CD4-positive, CD25-positive, alpha-beta regulatory T cell (primary cell): ENCODE results near the gene GPRIN1. TPM values are rescaled to one million over a fixed set of nuclear protein-coding genes. Genes with fewer than 3 reads are reported as not detected.

Experiments
- ATAC-seq, 2 donors: fragments of 150-1000 bp; cut with Tn5 transposase; one replicate each; pipeline ENCODE4 v1.10.0; 2021; ENCODE audit warnings: low read depth in 2 of 2, moderate number of reproducible peaks in 2 of 2, moderate library complexity in 1 of 2
- DNase-seq, 3 donors: peaks; one replicate each; pipeline versions ENCODE4 v3.0.0 to v3.0.0-alpha.2; 2012 to 2022; ENCODE audit warnings: mixed read lengths in 1 of 3
- H3K27ac ChIP-seq: one replicate; pipeline ENCODE4 v1.7.0; 2013; ENCODE audit warnings: mild to moderate bottlenecking, low read length; ENCODE audit not compliant: insufficient read depth, poor library complexity, severe bottlenecking
- H3K27me3 ChIP-seq: one replicate; pipeline ENCODE4 v1.7.0; 2013; ENCODE audit warnings: low read length; ENCODE audit not compliant: control insufficient read depth, insufficient read depth
- H3K36me3 ChIP-seq: one replicate; pipeline ENCODE4 v1.7.0; 2013; ENCODE audit warnings: mild to moderate bottlenecking, low read length, moderate library complexity; ENCODE audit not compliant: control insufficient read depth, insufficient read depth
- H3K4me1 ChIP-seq: 2 replicates; pipeline ENCODE4 v1.7.0; 2013; ENCODE audit warnings: mild to moderate bottlenecking, low read length; ENCODE audit not compliant: insufficient read depth, control insufficient read depth, poor library complexity, severe bottlenecking
- H3K4me3 ChIP-seq: one replicate; pipeline ENCODE4 v1.7.0; 2013; ENCODE audit warnings: low read depth, mild to moderate bottlenecking, low read length, moderate library complexity
- H3K9me3 ChIP-seq, 2 experiments: 1 replicate in 1 of 2; 2 replicates in 1 of 2; pipeline ENCODE4 v1.7.0; 2013; ENCODE audit warnings: low read length in 2 of 2, mild to moderate bottlenecking in 1 of 2, moderate library complexity in 1 of 2; ENCODE audit not compliant: control insufficient read depth in 2 of 2
- H3K27ac Mint-ChIP-seq, 3 donors: one replicate each; pipeline ENCODE4 v1.8.0; 2020 to 2022; ENCODE audit warnings: mild to moderate bottlenecking in 3 of 3, mixed read lengths in 3 of 3, moderate library complexity in 2 of 3
- H3K27me3 Mint-ChIP-seq: one replicate; pipeline ENCODE4 v1.8.0; 2022; ENCODE audit warnings: mild to moderate bottlenecking, mixed read lengths
- H3K36me3 Mint-ChIP-seq: one replicate; pipeline ENCODE4 v1.8.0; 2020; ENCODE audit warnings: mixed read lengths
- H3K4me1 Mint-ChIP-seq, 4 donors: one replicate each; pipeline ENCODE4 v1.8.0; 2020 to 2022; ENCODE audit warnings: mixed read lengths in 4 of 4, mild to moderate bottlenecking in 1 of 4
- H3K4me3 Mint-ChIP-seq, 4 donors: one replicate each; pipeline ENCODE4 v1.8.0; 2020 to 2022; ENCODE audit warnings: mild to moderate bottlenecking in 4 of 4, mixed read lengths in 4 of 4, moderate library complexity in 3 of 4
- H3K9me3 Mint-ChIP-seq, 7 donors: one replicate each; pipeline ENCODE4 v1.8.0; 2020 to 2022; ENCODE audit warnings: mixed read lengths in 7 of 7, mild to moderate bottlenecking in 3 of 7, moderate library complexity in 2 of 7
- polyA plus RNA-seq, 4 donors: library from polyadenylated mRNA; unstranded; fragments of 300-500 nt; fragmentation: Illumina TruSeq; gene quantifications; one replicate each; pipeline ENCODE4 v1.2.3, GENCODE V29; 2021
- total RNA-seq: library from RNA; stranded (reverse); gene quantifications from one replicate; pipeline ENCODE4 v1.2.3, GENCODE V29; 2022

Gene GPRIN1
- total and polyA plus RNA-seq, 5 donors from 2014 or later = 0.24 to 1.9 (median 0.71) TPM

GRCh38 chr5:176633598-176633997, 23.6 kb upstream of the GPRIN1 start:
- H3K9me3 Mint-ChIP-seq = peaks cover 0 to 6% (median 0%) of the 10 kb centered on the region in 7 donors
- DNase-seq = no peak
- H3K4me1 Mint-ChIP-seq = peaks cover 0 to 14% (median 3%) of the 10 kb centered on the region in 4 donors
- Histone ChIP-seq H3K9me3 (peaks cover 0 to 1% of the 10 kb centered on the region in 2 experiments), H3K36me3 (no peaks in the 10 kb centered on the region), H3K27me3 (peaks cover 36% of the 10 kb centered on the region), H3K4me1 (peaks cover 17% of the 10 kb centered on the region), H3K27ac (no peak overlapping the region), H3K4me3 (no peak overlapping the region)
- no peak overlapping the region for H3K4me3 Mint-ChIP-seq
- H3K27me3 Mint-ChIP-seq = peaks cover 52% of the 10 kb centered on the region
- no peaks in the 10 kb centered on the region for H3K36me3 Mint-ChIP-seq
- ATAC-seq = no peak
- no peak overlapping the region for H3K27ac Mint-ChIP-seq

GRCh38 chr5:176632745-176633144, 22.8 kb upstream of the GPRIN1 start:
- Histone ChIP-seq H3K36me3 (no peaks in the 10 kb centered on the region), H3K9me3 (peaks cover 0 to 1% of the 10 kb centered on the region in 2 experiments), H3K27ac (no peak overlapping the region), H3K4me1 (peaks cover 17% of the 10 kb centered on the region), H3K4me3 (no peak overlapping the region), H3K27me3 (peaks cover 39% of the 10 kb centered on the region)
- H3K9me3 Mint-ChIP-seq = peaks cover 0 to 6% (median 0%) of the 10 kb centered on the region in 7 donors
- peaks cover 60% of the 10 kb centered on the region for H3K27me3 Mint-ChIP-seq
- H3K4me3 Mint-ChIP-seq = no peak overlapping the region
- DNase-seq (no peak), ATAC-seq (no peak)
- no peaks in the 10 kb centered on the region for H3K36me3 Mint-ChIP-seq
- H3K27ac Mint-ChIP-seq = no peak overlapping the region
- peaks cover 0 to 18% (median 3%) of the 10 kb centered on the region in 4 donors for H3K4me1 Mint-ChIP-seq

GRCh38 chr5:176631383-176632200, 21.6 kb upstream of the GPRIN1 start:
- ATAC-seq (no peak), DNase-seq (no peak)
- Histone ChIP-seq H3K27ac (no peak overlapping the region), H3K4me1 (peaks cover 17% of the 10 kb centered on the region), H3K9me3 (peaks cover 0 to 1% of the 10 kb centered on the region in 2 experiments), H3K27me3 (peaks cover 40% of the 10 kb centered on the region), H3K4me3 (no peak overlapping the region), H3K36me3 (no peaks in the 10 kb centered on the region)
- H3K9me3 Mint-ChIP-seq = peaks cover 0 to 6% (median 0%) of the 10 kb centered on the region in 7 donors
- H3K4me1 Mint-ChIP-seq = peaks cover 0 to 18% (median 3%) of the 10 kb centered on the region in 4 donors
- peaks cover 70% of the 10 kb centered on the region for H3K27me3 Mint-ChIP-seq
- H3K27ac Mint-ChIP-seq = peak overlapping the region in 1 of 3 donors; percentile 32
- H3K36me3 Mint-ChIP-seq = no peaks in the 10 kb centered on the region
- H3K4me3 Mint-ChIP-seq = no peak overlapping the region

GRCh38 chr5:176630681-176631222, 20.8 kb upstream of the GPRIN1 start:
- Histone ChIP-seq H3K9me3 (peaks cover 0 to 1% of the 10 kb centered on the region in 2 experiments), H3K36me3 (no peaks in the 10 kb centered on the region), H3K4me3 (no peak overlapping the region), H3K27me3 (peaks cover 40% of the 10 kb centered on the region), H3K4me1 (peaks cover 17% of the 10 kb centered on the region), H3K27ac (no peak overlapping the region)
- no peaks in the 10 kb centered on the region for H3K36me3 Mint-ChIP-seq
- peaks cover 0 to 18% (median 3%) of the 10 kb centered on the region in 4 donors for H3K4me1 Mint-ChIP-seq
- H3K9me3 Mint-ChIP-seq = peaks cover 0 to 4% (median 0%) of the 10 kb centered on the region in 7 donors
- H3K27me3 Mint-ChIP-seq = peaks cover 76% of the 10 kb centered on the region
- no peak for ATAC-seq
- H3K27ac Mint-ChIP-seq = no peak overlapping the region
- DNase-seq = no peak
- peak overlapping the region in 3 of 4 donors; percentile 68 to 85 (median 69) for H3K4me3 Mint-ChIP-seq

- Histone ChIP-seq H3K4me1 (peaks cover 17% of the 10 kb centered on the region), H3K27me3 (peaks cover 36% of the 10 kb centered on the region), H3K27ac (no peak within 1 kb of the TSS), H3K36me3 (no peaks in the 10 kb centered on the region), H3K9me3 (no peaks in the 10 kb centered on the region), H3K4me3 (no peak within 1 kb of the TSS)
- H3K27me3 Mint-ChIP-seq = peaks cover 77% of the 10 kb centered on the region
- DNase-seq (peak in 1 of 3 donors; percentile 56), ATAC-seq (peak; percentile 64 to 73)
- H3K36me3 Mint-ChIP-seq = no peaks in the 10 kb centered on the region
- peaks cover 0 to 18% (median 3%) of the 10 kb centered on the region in 4 donors for H3K4me1 Mint-ChIP-seq
- H3K4me3 Mint-ChIP-seq = peak within 1 kb of the TSS in 3 of 4 donors; percentile 69 to 85 (median 71)
- no peak within 1 kb of the TSS for H3K27ac Mint-ChIP-seq
- H3K9me3 Mint-ChIP-seq = peaks cover 0 to 4% (median 0%) of the 10 kb centered on the region in 7 donors
These were observed 20.1 kb upstream of the GPRIN1 start, which contains the start of the genes EIF4E1B and SNCB for GRCh38 chr5:176629853-176630680. EIF4E1B (plus strand) TSS chr5:176630675; CDS start chr5:176642788, 12,113 bp downstream. SNCB (minus strand) TSS chr5:176630534; CDS start chr5:176629654, 880 bp downstream.

- H3K4me3 ChIP-seq = no peak overlapping the region
- H3K9me3 ChIP-seq = no peaks in the 10 kb centered on the region
- ATAC-seq (no peak), DNase-seq (no peak)
- Mint-ChIP-seq H3K36me3 (no peaks in the 10 kb centered on the region), H3K4me1 (peaks cover 0 to 18% (median 3%) of the 10 kb centered on the region in 4 donors), H3K9me3 (peaks cover 0 to 4% (median 0%) of the 10 kb centered on the region in 7 donors), H3K27me3 (peaks cover 74% of the 10 kb centered on the region), H3K4me3 (peak overlapping the region in 2 of 4 donors; percentile 28 to 56), H3K27ac (no peak overlapping the region)
- no peak overlapping the region for H3K27ac ChIP-seq
- H3K4me1 ChIP-seq = peaks cover 17% of the 10 kb centered on the region
- peaks cover 36% of the 10 kb centered on the region for H3K27me3 ChIP-seq
- H3K36me3 ChIP-seq = no peaks in the 10 kb centered on the region
These were observed 19.4 kb upstream of the GPRIN1 start for GRCh38 chr5:176629317-176629852.
